ENCODE measurements around the gene CFAP298.

DNA sequence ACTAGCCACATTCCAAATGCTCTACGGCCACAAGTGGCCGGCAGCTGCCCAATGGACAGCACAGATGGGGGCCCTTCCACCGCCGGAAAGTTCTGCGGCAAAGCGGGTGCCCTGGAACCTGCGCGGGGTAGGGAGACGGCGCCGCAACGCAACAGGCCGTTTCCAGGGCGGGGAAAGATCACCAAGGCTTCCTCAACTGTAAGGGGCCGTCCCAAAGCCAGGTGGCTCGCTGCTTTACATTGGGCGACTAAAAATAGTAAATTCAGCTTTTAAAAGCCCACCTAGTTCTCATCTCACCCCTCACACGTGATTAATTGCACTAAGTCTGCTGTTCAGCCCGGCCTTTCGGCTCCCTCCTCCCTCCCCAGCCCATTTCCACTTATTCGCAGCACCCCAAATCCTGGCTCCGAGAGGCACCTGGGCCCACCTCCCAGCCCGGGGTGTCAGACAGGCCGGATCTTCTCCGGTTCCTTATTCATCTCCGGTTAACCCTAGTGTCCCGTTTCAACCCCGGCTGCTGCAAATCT, 643 bp downstream of the CFAP298 start:
- TF ChIP-seq, protein P1, sequence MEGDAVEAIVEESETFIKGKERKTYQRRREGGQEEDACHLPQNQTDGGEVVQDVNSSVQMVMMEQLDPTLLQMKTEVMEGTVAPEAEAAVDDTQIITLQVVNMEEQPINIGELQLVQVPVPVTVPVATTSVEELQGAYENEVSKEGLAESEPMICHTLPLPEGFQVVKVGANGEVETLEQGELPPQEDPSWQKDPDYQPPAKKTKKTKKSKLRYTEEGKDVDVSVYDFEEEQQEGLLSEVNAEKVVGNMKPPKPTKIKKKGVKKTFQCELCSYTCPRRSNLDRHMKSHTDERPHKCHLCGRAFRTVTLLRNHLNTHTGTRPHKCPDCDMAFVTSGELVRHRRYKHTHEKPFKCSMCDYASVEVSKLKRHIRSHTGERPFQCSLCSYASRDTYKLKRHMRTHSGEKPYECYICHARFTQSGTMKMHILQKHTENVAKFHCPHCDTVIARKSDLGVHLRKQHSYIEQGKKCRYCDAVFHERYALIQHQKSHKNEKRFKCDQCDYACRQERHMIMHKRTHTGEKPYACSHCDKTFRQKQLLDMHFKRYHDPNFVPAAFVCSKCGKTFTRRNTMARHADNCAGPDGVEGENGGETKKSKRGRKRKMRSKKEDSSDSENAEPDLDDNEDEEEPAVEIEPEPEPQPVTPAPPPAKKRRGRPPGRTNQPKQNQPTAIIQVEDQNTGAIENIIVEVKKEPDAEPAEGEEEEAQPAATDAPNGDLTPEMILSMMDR (IDR thresholded peaks at IDR 0.05; ENCODE audit: poor library complexity, severe bottlenecking): no peak
- TF ChIP-seq POLR2AphosphoS5 (IDR thresholded peaks at IDR 0.05) (no peak), EZH2 (IDR thresholded peaks at IDR 0.05; ENCODE audit: borderline replicate concordance, insufficient read depth, low read length, poor library complexity, severe bottlenecking) (no peak), SMC3 (conservative IDR thresholded peaks at IDR 0.05; ENCODE audit: poor library complexity) (no peak), EP300 (conservative IDR thresholded peaks at IDR 0.05; ENCODE audit: poor library complexity, severe bottlenecking) (no peak)
- TF ChIP-seq, protein P2, sequence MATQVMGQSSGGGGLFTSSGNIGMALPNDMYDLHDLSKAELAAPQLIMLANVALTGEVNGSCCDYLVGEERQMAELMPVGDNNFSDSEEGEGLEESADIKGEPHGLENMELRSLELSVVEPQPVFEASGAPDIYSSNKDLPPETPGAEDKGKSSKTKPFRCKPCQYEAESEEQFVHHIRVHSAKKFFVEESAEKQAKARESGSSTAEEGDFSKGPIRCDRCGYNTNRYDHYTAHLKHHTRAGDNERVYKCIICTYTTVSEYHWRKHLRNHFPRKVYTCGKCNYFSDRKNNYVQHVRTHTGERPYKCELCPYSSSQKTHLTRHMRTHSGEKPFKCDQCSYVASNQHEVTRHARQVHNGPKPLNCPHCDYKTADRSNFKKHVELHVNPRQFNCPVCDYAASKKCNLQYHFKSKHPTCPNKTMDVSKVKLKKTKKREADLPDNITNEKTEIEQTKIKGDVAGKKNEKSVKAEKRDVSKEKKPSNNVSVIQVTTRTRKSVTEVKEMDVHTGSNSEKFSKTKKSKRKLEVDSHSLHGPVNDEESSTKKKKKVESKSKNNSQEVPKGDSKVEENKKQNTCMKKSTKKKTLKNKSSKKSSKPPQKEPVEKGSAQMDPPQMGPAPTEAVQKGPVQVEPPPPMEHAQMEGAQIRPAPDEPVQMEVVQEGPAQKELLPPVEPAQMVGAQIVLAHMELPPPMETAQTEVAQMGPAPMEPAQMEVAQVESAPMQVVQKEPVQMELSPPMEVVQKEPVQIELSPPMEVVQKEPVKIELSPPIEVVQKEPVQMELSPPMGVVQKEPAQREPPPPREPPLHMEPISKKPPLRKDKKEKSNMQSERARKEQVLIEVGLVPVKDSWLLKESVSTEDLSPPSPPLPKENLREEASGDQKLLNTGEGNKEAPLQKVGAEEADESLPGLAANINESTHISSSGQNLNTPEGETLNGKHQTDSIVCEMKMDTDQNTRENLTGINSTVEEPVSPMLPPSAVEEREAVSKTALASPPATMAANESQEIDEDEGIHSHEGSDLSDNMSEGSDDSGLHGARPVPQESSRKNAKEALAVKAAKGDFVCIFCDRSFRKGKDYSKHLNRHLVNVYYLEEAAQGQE (IDR thresholded peaks at IDR 0.05; ENCODE audit: borderline replicate concordance): no peak
